Osteocyte (in vitro differentiated cells): ENCODE data around the gene TMEM63A. TPM values are rescaled to one million over a fixed set of nuclear protein-coding genes. Genes with fewer than 3 reads are reported as not detected.

ENCODE experiments used
- DNase-seq: peaks from one replicate; pipeline ENCODE4 v3.0.0; 2021; ENCODE audit warnings: mixed read lengths; ENCODE audit not compliant: unreplicated experiment; ENCODE audit errors: extremely low spot score
- H3K27ac Mint-ChIP-seq: one replicate; pipeline ENCODE4 v1.8.0; 2021; ENCODE audit warnings: mild to moderate bottlenecking, mixed read lengths; ENCODE audit not compliant: unreplicated experiment
- H3K27me3 Mint-ChIP-seq: one replicate; pipeline ENCODE4 v1.8.0; 2021; ENCODE audit warnings: mixed read lengths; ENCODE audit not compliant: unreplicated experiment
- H3K36me3 Mint-ChIP-seq: one replicate; pipeline ENCODE4 v1.8.0; 2021; ENCODE audit warnings: mixed read lengths; ENCODE audit not compliant: unreplicated experiment
- H3K4me1 Mint-ChIP-seq: one replicate; pipeline ENCODE4 v1.8.0; 2021; ENCODE audit warnings: mixed read lengths; ENCODE audit not compliant: unreplicated experiment
- H3K4me3 Mint-ChIP-seq: one replicate; pipeline ENCODE4 v1.8.0; 2021; ENCODE audit warnings: mild to moderate bottlenecking, moderate library complexity, mixed read lengths; ENCODE audit not compliant: unreplicated experiment
- H3K9me3 Mint-ChIP-seq: one replicate; pipeline ENCODE4 v1.8.0; 2021; ENCODE audit warnings: mixed read lengths; ENCODE audit not compliant: unreplicated experiment
- total RNA-seq: library from RNA; stranded (reverse); gene quantifications from 2 replicates; pipeline ENCODE4 v1.2.1, GENCODE V29; 2021
- TF ChIP-seq, protein P1 (sequence below): fragments of 200-600 bp; sonication (generic); IDR thresholded peaks from 2 replicates; pipeline ENCODE4 v1.5.0; 2021; ENCODE audit warnings: antibody characterized with exemption, mild to moderate bottlenecking, moderate library complexity

TMEM63A gene
- total RNA-seq, 1 donor from 2014 or later = 54.8 TPM

GRCh38 chr1:225819346-225820192 is 62.6 kb downstream of the TMEM63A start:
- Mint-ChIP-seq H3K27ac (peak overlapping the region; percentile 6), H3K4me3 (no peak overlapping the region), H3K27me3 (no peaks in the 10 kb centered on the region), H3K36me3 (peaks cover 7% of the 10 kb centered on the region), H3K9me3 (no peaks in the 10 kb centered on the region), H3K4me1 (peaks cover 21% of the 10 kb centered on the region)
- TF ChIP-seq, protein P1, sequence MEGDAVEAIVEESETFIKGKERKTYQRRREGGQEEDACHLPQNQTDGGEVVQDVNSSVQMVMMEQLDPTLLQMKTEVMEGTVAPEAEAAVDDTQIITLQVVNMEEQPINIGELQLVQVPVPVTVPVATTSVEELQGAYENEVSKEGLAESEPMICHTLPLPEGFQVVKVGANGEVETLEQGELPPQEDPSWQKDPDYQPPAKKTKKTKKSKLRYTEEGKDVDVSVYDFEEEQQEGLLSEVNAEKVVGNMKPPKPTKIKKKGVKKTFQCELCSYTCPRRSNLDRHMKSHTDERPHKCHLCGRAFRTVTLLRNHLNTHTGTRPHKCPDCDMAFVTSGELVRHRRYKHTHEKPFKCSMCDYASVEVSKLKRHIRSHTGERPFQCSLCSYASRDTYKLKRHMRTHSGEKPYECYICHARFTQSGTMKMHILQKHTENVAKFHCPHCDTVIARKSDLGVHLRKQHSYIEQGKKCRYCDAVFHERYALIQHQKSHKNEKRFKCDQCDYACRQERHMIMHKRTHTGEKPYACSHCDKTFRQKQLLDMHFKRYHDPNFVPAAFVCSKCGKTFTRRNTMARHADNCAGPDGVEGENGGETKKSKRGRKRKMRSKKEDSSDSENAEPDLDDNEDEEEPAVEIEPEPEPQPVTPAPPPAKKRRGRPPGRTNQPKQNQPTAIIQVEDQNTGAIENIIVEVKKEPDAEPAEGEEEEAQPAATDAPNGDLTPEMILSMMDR = no peak
- DNase-seq = no peak

DNA sequence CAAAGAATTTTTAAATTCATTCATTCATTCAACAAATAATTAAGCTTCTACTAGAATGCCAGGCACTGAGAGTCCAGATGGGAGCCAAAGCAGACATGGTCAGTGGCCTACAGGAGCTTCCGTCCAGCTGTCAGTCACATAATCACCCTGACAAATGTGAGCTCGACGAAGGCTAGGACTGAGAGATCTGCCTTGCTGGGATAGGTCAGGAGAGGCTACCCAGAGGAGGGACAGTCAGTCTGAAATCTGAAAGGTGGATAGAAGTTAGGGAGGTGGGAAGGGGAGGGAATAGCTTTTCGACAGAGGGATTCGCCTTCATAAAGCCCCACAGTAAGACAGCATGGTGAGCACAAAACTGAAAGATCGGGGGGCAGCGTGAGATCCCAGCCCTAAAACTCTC is 64.0 kb downstream of the TMEM63A start:
- H3K9me3 Mint-ChIP-seq = no peaks in the 10 kb centered on the region
- no peaks in the 10 kb centered on the region for H3K27me3 Mint-ChIP-seq
- TF ChIP-seq, protein P1 = no peak
- no peak for DNase-seq
- peaks cover 28% of the 10 kb centered on the region for H3K4me1 Mint-ChIP-seq
- peak overlapping the region; percentile 79 for H3K27ac Mint-ChIP-seq
- H3K4me3 Mint-ChIP-seq = no peak overlapping the region
- peaks cover 7% of the 10 kb centered on the region for H3K36me3 Mint-ChIP-seq

DNA sequence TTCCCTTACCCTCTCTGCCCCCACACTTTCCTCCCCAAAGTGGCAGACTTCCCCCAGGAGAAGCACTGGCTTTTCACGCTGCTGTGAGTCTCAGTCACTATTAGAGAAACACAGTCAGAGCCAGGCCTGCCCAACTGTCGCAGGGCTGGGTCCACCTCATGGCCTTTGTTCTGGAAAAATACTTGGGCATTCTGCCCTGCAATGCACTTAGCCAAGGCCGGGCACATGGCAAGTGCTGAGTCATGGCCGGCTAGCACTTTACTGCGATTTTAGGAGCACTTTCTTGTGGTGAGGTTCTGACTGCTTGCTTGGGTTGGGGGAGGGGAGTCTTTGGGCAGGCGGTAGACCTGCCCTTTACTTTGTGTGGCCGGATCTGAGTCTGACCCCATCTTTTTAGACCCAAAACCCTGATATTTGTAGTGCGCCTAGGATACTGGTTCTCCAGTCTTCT is 64.5 kb downstream of the TMEM63A start:
- H3K9me3 Mint-ChIP-seq = no peaks in the 10 kb centered on the region
- TF ChIP-seq, protein P1 = no peak
- peak overlapping the region; percentile 79 for H3K27ac Mint-ChIP-seq
- H3K27me3 Mint-ChIP-seq = no peaks in the 10 kb centered on the region
- H3K36me3 Mint-ChIP-seq = peaks cover 7% of the 10 kb centered on the region
- H3K4me3 Mint-ChIP-seq = no peak overlapping the region
- peaks cover 33% of the 10 kb centered on the region for H3K4me1 Mint-ChIP-seq
- DNase-seq = no peak

GRCh38 chr1:225816643-225817538 is 65.3 kb downstream of the TMEM63A start:
- H3K4me1 Mint-ChIP-seq = peaks cover 34% of the 10 kb centered on the region
- H3K27me3 Mint-ChIP-seq = no peaks in the 10 kb centered on the region
- no peak for DNase-seq
- H3K36me3 Mint-ChIP-seq = peaks cover 3% of the 10 kb centered on the region
- peak overlapping the region; percentile 79 for H3K27ac Mint-ChIP-seq
- H3K4me3 Mint-ChIP-seq = no peak overlapping the region
- TF ChIP-seq, protein P1 = no peak
- H3K9me3 Mint-ChIP-seq = no peaks in the 10 kb centered on the region
